ENCODE results near the gene NFKB1. TPM values are rescaled to one million over a fixed set of nuclear protein-coding genes. Genes with fewer than 3 reads are reported as not detected.
"Not testable (repeated sequence)": the region's sequence is repeated elsewhere in the genome, so short reads cannot be mapped to it uniquely, and the experiment has no call there.

Gene NFKB1
- total and polyA plus RNA-seq, 3 experiments from 2014 or later, result 45.5 to 189 (median 185) TPM

GRCh38 chr4:102469806-102470205 lies 31.4 kb upstream of the NFKB1 start:
- Mint-ChIP-seq H3K36me3 (peaks cover 0 to 9% (median 0%) of the 10 kb centered on the region in 3 donors), H3K4me1 (peaks cover 8 to 19% (median 19%) of the 10 kb centered on the region in 3 donors), H3K4me3 (no peak overlapping the region), H3K9me3 (no peaks in the 10 kb centered on the region), H3K27me3 (peaks cover 2 to 7% of the 10 kb centered on the region in 2 donors), H3K27ac (no peak overlapping the region)
- ChIA-PET POLR2A (no interaction called here), CTCF (no interaction called here)
- Histone ChIP-seq H3K36me3 (ENCODE audit: insufficient read depth, low read length) (no peaks in the 10 kb centered on the region), H3K9me3 (ENCODE audit: low read length) (no peaks in the 10 kb centered on the region), H3K27me3 (ENCODE audit: insufficient read depth, low read length, poor library complexity, severe bottlenecking) (no peaks in the 10 kb centered on the region), H3K4me1 (ENCODE audit: insufficient read depth, low read length) (peaks cover 18% of the 10 kb centered on the region), H3K4me3 (ENCODE audit: low read length) (no peak overlapping the region), H3K27ac (ENCODE audit: low read depth, low read length) (no peak overlapping the region)
- peak in 1 of 5 donors; percentile 26 for DNase-seq

GRCh38 chr4:102472441-102473013 lies 28.6 kb upstream of the NFKB1 start:
- Mint-ChIP-seq H3K4me1 (peaks cover 6 to 12% (median 11%) of the 10 kb centered on the region in 3 donors), H3K27ac (no peak overlapping the region), H3K4me3 (no peak overlapping the region), H3K36me3 (peaks cover 0 to 15% (median 0%) of the 10 kb centered on the region in 3 donors), H3K27me3 (peaks cover 3 to 5% of the 10 kb centered on the region in 2 donors), H3K9me3 (peaks cover 0 to 7% (median 4%) of the 10 kb centered on the region in 5 donors)
- Histone ChIP-seq H3K27me3 (ENCODE audit: insufficient read depth, low read length, poor library complexity, severe bottlenecking) (no peaks in the 10 kb centered on the region), H3K27ac (ENCODE audit: low read depth, low read length) (no peak overlapping the region), H3K4me3 (ENCODE audit: low read length) (no peak overlapping the region), H3K36me3 (ENCODE audit: insufficient read depth, low read length) (no peaks in the 10 kb centered on the region), H3K4me1 (ENCODE audit: insufficient read depth, low read length) (peaks cover 10% of the 10 kb centered on the region), H3K9me3 (ENCODE audit: low read length) (no peaks in the 10 kb centered on the region)
- DNase-seq, result no peak
- POLR2A ChIA-PET, result no interaction called here
- CTCF ChIA-PET, result no interaction called here

DNA sequence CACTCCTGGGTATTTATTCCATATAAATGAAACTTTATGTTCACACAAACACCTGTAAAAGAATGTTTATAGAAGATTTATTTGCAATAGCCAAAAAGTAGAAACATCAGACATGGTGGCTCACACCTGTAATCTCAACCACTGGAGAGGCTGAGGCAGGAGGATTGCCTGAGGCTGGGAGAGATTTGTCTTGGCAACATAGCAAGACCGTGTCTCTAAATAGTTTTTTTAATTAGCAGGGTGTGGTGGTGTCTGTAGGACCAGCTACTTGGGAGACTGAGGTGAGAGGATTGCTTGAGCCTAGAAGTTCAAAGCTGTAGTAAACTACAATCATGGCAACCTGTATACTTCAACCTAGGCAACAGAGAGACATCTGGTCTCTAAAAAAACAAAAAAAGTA lies 27.7 kb upstream of the NFKB1 start:
- Mint-ChIP-seq H3K27me3 (peaks cover 3 to 5% of the 10 kb centered on the region in 2 donors), H3K9me3 (peaks cover 0 to 7% (median 4%) of the 10 kb centered on the region in 5 donors), H3K27ac (no peak overlapping the region), H3K4me3 (no peak overlapping the region), H3K36me3 (peaks cover 0 to 15% (median 0%) of the 10 kb centered on the region in 3 donors), H3K4me1 (peaks cover 6 to 12% (median 11%) of the 10 kb centered on the region in 3 donors)
- no peak for DNase-seq
- peaks cover 10% of the 10 kb centered on the region for H3K4me1 ChIP-seq (ENCODE audit: insufficient read depth, low read length)
- no peaks in the 10 kb centered on the region for H3K27me3 ChIP-seq (ENCODE audit: insufficient read depth, low read length, poor library complexity, severe bottlenecking)
- H3K9me3 ChIP-seq (ENCODE audit: low read length), result no peaks in the 10 kb centered on the region
- no peak overlapping the region for H3K4me3 ChIP-seq (ENCODE audit: low read length)
- CTCF ChIA-PET, result no interaction called here
- POLR2A ChIA-PET, result no interaction called here
- H3K27ac ChIP-seq (ENCODE audit: low read depth, low read length), result no peak overlapping the region
- H3K36me3 ChIP-seq (ENCODE audit: insufficient read depth, low read length), result no peaks in the 10 kb centered on the region

- H3K4me3 ChIP-seq (ENCODE audit: low read length), result no peak overlapping the region
- Mint-ChIP-seq H3K27me3 (peaks cover 3 to 5% of the 10 kb centered on the region in 2 donors), H3K4me3 (no peak overlapping the region), H3K36me3 (peaks cover 0 to 26% (median 0%) of the 10 kb centered on the region in 3 donors), H3K4me1 (peaks cover 0 to 5% (median 4%) of the 10 kb centered on the region in 3 donors), H3K27ac (no peak overlapping the region), H3K9me3 (peaks cover 5 to 17% (median 13%) of the 10 kb centered on the region in 5 donors)
- H3K4me1 ChIP-seq (ENCODE audit: insufficient read depth, low read length), result peaks cover 6% of the 10 kb centered on the region
- POLR2A ChIA-PET, result no interaction called here
- no peak overlapping the region for H3K27ac ChIP-seq (ENCODE audit: low read depth, low read length)
- H3K9me3 ChIP-seq (ENCODE audit: low read length), result no peaks in the 10 kb centered on the region
- no peaks in the 10 kb centered on the region for H3K27me3 ChIP-seq (ENCODE audit: insufficient read depth, low read length, poor library complexity, severe bottlenecking)
- CTCF ChIA-PET, result interaction anchor here (1.2 kb wide), 1 partner anchor 130 kb away, joined by 3 read pairs; no protein-coding TSS in a partner anchor
- DNase-seq, result no peak
- no peaks in the 10 kb centered on the region for H3K36me3 ChIP-seq (ENCODE audit: insufficient read depth, low read length)
These were observed 26.2 kb upstream of the NFKB1 start for GRCh38 chr4:102474736-102475504.

DNA sequence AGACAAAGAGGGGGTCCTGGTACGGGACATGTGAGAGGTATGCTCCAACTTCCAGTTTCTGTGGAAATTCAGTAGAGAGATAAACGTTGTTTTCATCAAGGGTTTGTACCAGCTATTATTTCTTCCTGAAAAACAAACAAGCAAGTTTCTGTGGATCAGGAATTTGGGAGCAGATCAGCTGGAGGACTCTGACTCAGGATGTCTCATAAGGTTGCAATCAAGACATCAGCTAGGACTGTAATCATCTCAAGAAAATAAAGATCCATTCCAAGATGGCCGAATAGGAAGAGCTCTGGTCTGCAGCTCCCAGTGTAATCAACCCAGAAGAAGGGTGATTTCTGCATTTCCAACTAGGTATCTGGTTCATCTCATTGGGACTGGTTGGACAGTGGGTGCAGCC lies 23.5 kb upstream of the NFKB1 start:
- no peaks in the 10 kb centered on the region for H3K9me3 ChIP-seq (ENCODE audit: low read length)
- Mint-ChIP-seq H3K4me1 (no peaks in the 10 kb centered on the region), H3K36me3 (peaks cover 0 to 42% (median 0%) of the 10 kb centered on the region in 3 donors), H3K27ac (no peak overlapping the region), H3K9me3 (peaks cover 6 to 19% (median 15%) of the 10 kb centered on the region in 5 donors), H3K27me3 (peaks cover 3 to 8% of the 10 kb centered on the region in 2 donors), H3K4me3 (no peak overlapping the region)
- no peaks in the 10 kb centered on the region for H3K27me3 ChIP-seq (ENCODE audit: insufficient read depth, low read length, poor library complexity, severe bottlenecking)
- no peak overlapping the region for H3K4me3 ChIP-seq (ENCODE audit: low read length)
- no peaks in the 10 kb centered on the region for H3K4me1 ChIP-seq (ENCODE audit: insufficient read depth, low read length)
- CTCF ChIA-PET, result no interaction called here
- no peak for DNase-seq
- H3K27ac ChIP-seq (ENCODE audit: low read depth, low read length), result no peak overlapping the region
- no peaks in the 10 kb centered on the region for H3K36me3 ChIP-seq (ENCODE audit: insufficient read depth, low read length)
- POLR2A ChIA-PET, result no interaction called here

GRCh38 chr4:102478186-102478585 lies 23.0 kb upstream of the NFKB1 start:
- no peaks in the 10 kb centered on the region for H3K36me3 ChIP-seq (ENCODE audit: insufficient read depth, low read length)

GRCh38 chr4:102479832-102480231 lies 21.3 kb upstream of the NFKB1 start:
- Mint-ChIP-seq H3K36me3 (peaks cover 0 to 37% (median 0%) of the 10 kb centered on the region in 3 donors), H3K27me3 (peaks cover under 1 to 14% of the 10 kb centered on the region in 2 donors), H3K9me3 (peaks cover 6 to 19% (median 15%) of the 10 kb centered on the region in 5 donors), H3K4me1 (peaks cover 7 to 12% (median 9%) of the 10 kb centered on the region in 3 donors)
- DNase-seq; H3K36me3 ChIP-seq (ENCODE audit: insufficient read depth, low read length); H3K4me1 ChIP-seq (ENCODE audit: insufficient read depth, low read length); H3K27ac ChIP-seq (ENCODE audit: low read depth, low read length); H3K4me3 ChIP-seq (ENCODE audit: low read length); CTCF ChIA-PET; H3K4me3 Mint-ChIP-seq; H3K27ac Mint-ChIP-seq; H3K27me3 ChIP-seq (ENCODE audit: insufficient read depth, low read length, poor library complexity, severe bottlenecking); POLR2A ChIA-PET; H3K9me3 ChIP-seq (ENCODE audit: low read length): not testable (repeated sequence)

More at GRCh38 chr4:102478186-102478585, 23.0 kb upstream of the NFKB1 start:
- no peak for DNase-seq
- peaks cover 3 to 8% of the 10 kb centered on the region in 2 donors for H3K27me3 Mint-ChIP-seq
- H3K4me3 Mint-ChIP-seq, result no peak overlapping the region
- H3K27ac Mint-ChIP-seq, result no peak overlapping the region
- Histone ChIP-seq H3K4me1 (ENCODE audit: insufficient read depth, low read length) (no peaks in the 10 kb centered on the region), H3K4me3 (ENCODE audit: low read length) (no peak overlapping the region), H3K27me3 (ENCODE audit: insufficient read depth, low read length, poor library complexity, severe bottlenecking) (no peaks in the 10 kb centered on the region), H3K27ac (ENCODE audit: low read depth, low read length) (no peak overlapping the region), H3K9me3 (ENCODE audit: low read length) (no peaks in the 10 kb centered on the region)
- peaks cover 0 to 42% (median 0%) of the 10 kb centered on the region in 3 donors for H3K36me3 Mint-ChIP-seq
- peaks cover 6 to 19% (median 15%) of the 10 kb centered on the region in 5 donors for H3K9me3 Mint-ChIP-seq
- ChIA-PET POLR2A (no interaction called here), CTCF (no interaction called here)
- H3K4me1 Mint-ChIP-seq, result no peaks in the 10 kb centered on the region

DNA sequence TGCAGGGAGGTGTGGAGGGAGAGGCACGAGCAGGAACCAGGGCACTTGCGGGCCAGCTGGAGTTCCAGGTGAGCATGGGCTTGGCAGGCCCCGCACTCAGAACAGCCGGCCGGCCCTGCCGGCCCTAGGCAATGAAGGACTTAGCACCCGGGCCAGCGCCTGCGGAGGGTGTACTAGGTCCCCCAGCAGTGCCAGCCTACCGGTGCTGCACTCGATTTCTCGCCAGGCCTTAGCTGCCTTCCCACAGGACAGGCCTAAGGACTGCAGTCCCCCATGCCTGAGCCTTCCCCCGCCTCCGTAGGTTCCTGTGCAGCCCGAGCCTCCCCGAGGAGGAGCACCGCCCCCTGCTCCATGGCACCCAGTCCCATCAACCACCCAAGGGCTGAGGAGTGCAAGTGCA lies 18.0 kb upstream of the NFKB1 start:
- no peak for DNase-seq
- no peaks in the 10 kb centered on the region for H3K27me3 ChIP-seq (ENCODE audit: insufficient read depth, low read length, poor library complexity, severe bottlenecking)
- Mint-ChIP-seq H3K27ac (no peak overlapping the region), H3K9me3 (peaks cover 6 to 12% (median 11%) of the 10 kb centered on the region in 5 donors), H3K27me3 (peaks cover 0 to 10% of the 10 kb centered on the region in 2 donors), H3K36me3 (peaks cover 0 to 31% (median 0%) of the 10 kb centered on the region in 3 donors), H3K4me3 (no peak overlapping the region), H3K4me1 (peaks cover 8 to 13% (median 10%) of the 10 kb centered on the region in 3 donors)
- no peaks in the 10 kb centered on the region for H3K36me3 ChIP-seq (ENCODE audit: insufficient read depth, low read length)
- no peak overlapping the region for H3K4me3 ChIP-seq (ENCODE audit: low read length)
- no peak overlapping the region for H3K27ac ChIP-seq (ENCODE audit: low read depth, low read length)
- no peaks in the 10 kb centered on the region for H3K9me3 ChIP-seq (ENCODE audit: low read length)
- ChIA-PET CTCF (interaction anchor here (1.1 kb wide), 1 partner anchor 12 kb away, joined by 3 read pairs; no protein-coding TSS in a partner anchor), POLR2A (no interaction called here)
- H3K4me1 ChIP-seq (ENCODE audit: insufficient read depth, low read length), result no peaks in the 10 kb centered on the region

Measured in CD8-positive, alpha-beta memory T cell (primary cell).